Fibroblast of lung (primary cell): ENCODE results near the gene TGFB1I1.

ENCODE experiments used
- CTCF ChIP-seq, 2 donors: IDR thresholded peaks in 1 of 2; conservative IDR thresholded peaks in 1 of 2; 1 replicate in 1 of 2; 2 replicates in 1 of 2; pipeline ENCODE4 v1.5.1; 2011 to 2012; ENCODE audit warnings: low read length in 2 of 2, control low read depth in 1 of 2, inconsistent platforms in 1 of 2, low read depth in 1 of 2, mild to moderate bottlenecking in 1 of 2
- EZH2 ChIP-seq: IDR thresholded peaks from 2 replicates; pipeline ENCODE4 v1.5.1; 2012; ENCODE audit warnings: low read length, control low read depth, mild to moderate bottlenecking; ENCODE audit errors: missing control alignments

GRCh38 chr16:31461921-31462804 lies 9.8 kb upstream of the TGFB1I1 start:
- TF ChIP-seq CTCF (conservative IDR thresholded peaks at IDR 0.05 in 1 of 2, IDR thresholded peaks at IDR 0.05 in 1 of 2; ENCODE audit: low read depth in 1 of 2, low read length in 2 of 2) (no peak), EZH2 (no peak)
